ENCODE measurements around the gene CPSF6. TPM values are rescaled to one million over a fixed set of nuclear protein-coding genes. Genes with fewer than 3 reads are reported as not detected.

Gene CPSF6, protein sequence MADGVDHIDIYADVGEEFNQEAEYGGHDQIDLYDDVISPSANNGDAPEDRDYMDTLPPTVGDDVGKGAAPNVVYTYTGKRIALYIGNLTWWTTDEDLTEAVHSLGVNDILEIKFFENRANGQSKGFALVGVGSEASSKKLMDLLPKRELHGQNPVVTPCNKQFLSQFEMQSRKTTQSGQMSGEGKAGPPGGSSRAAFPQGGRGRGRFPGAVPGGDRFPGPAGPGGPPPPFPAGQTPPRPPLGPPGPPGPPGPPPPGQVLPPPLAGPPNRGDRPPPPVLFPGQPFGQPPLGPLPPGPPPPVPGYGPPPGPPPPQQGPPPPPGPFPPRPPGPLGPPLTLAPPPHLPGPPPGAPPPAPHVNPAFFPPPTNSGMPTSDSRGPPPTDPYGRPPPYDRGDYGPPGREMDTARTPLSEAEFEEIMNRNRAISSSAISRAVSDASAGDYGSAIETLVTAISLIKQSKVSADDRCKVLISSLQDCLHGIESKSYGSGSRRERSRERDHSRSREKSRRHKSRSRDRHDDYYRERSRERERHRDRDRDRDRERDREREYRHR
- 19.7 and 24.3 TPM in 2 replicates for total RNA-seq

GRCh38 chr12:69239352-69239921 lies at the start of gene CPSF6:
CPSF6 (plus strand) TSS chr12:69239569; CDS start chr12:69239647, 78 bp downstream.

Other genes with a start within 250 kb of the CPSF6 start
- not detected in 2 replicates for gene LYZ, start 108.8 kb downstream of the CPSF6 start, total RNA-seq
- gene YEATS4, start 120.2 kb downstream of the CPSF6 start, total RNA-seq = 9.1 and 27.7 TPM in 2 replicates
- 29.3 and 51.8 TPM in 2 replicates for gene FRS2, start 230.8 kb downstream of the CPSF6 start, total RNA-seq